Karpas-422 (cell line): ENCODE data around the gene NR6A1. TPM values are rescaled to one million over a fixed set of nuclear protein-coding genes. Genes with fewer than 3 reads are reported as not detected.

ENCODE experiments used
- DNase-seq: peaks from one replicate; pipeline ENCODE4 v3.0.0-alpha.2; 2015
- H2AFZ ChIP-seq: fragments of 200-600 bp; sonication (generic); 2 replicates; pipeline ENCODE4 v1.6.1; 2014; ENCODE audit warnings: antibody characterized with exemption, low read length, mixed read lengths
- H3K27ac ChIP-seq: fragments of 200-600 bp; sonication (generic); 2 replicates; pipeline ENCODE4 v1.5.1; 2014; ENCODE audit warnings: mild to moderate bottlenecking, low read length, moderate library complexity
- H3K27me3 ChIP-seq: fragments of 200-600 bp; sonication (generic); 2 replicates; pipeline ENCODE4 v1.6.1; 2014; ENCODE audit warnings: low read length, mixed read lengths
- H3K36me3 ChIP-seq: fragments of 200-600 bp; sonication (generic); 2 replicates; pipeline ENCODE4 v1.6.1; 2014; ENCODE audit warnings: low read length, mixed read lengths; ENCODE audit not compliant: insufficient read depth
- H3K4me1 ChIP-seq: fragments of 200-600 bp; sonication (generic); 2 replicates; pipeline ENCODE4 v1.6.1; 2014; ENCODE audit warnings: mild to moderate bottlenecking, low read length, mixed read lengths
- H3K4me2 ChIP-seq: fragments of 200-600 bp; sonication (generic); 2 replicates; pipeline ENCODE4 v1.6.1; 2014; ENCODE audit warnings: low read length, low read depth, mild to moderate bottlenecking; ENCODE audit not compliant: poor library complexity, severe bottlenecking
- H3K4me3 ChIP-seq: fragments of 200-600 bp; sonication (generic); 2 replicates; pipeline ENCODE4 v1.5.1; 2014; ENCODE audit warnings: mild to moderate bottlenecking, antibody characterized with exemption, low read length, mixed read lengths
- H3K79me2 ChIP-seq: fragments of 200-600 bp; sonication (generic); 2 replicates; pipeline ENCODE4 v1.6.1; 2014; ENCODE audit warnings: mild to moderate bottlenecking, low read length, mixed read lengths
- H3K9ac ChIP-seq: fragments of 200-600 bp; sonication (generic); 2 replicates; pipeline ENCODE4 v1.6.0; 2014; ENCODE audit warnings: low read length
- H3K9me2 ChIP-seq: fragments of 200-600 bp; sonication (generic), shearing (Covaris generic); replicated peaks from 2 replicates; pipeline ENCODE4 v1.6.0; 2014; ENCODE audit warnings: mild to moderate bottlenecking, low read length, moderate library complexity; ENCODE audit not compliant: insufficient read depth
- H3K9me3 ChIP-seq: fragments of 300-700, 200-600 bp; sonication (generic); 2 replicates; pipeline ENCODE4 v1.6.1; 2014; ENCODE audit warnings: low read length, mixed read lengths
- H4K20me1 ChIP-seq: fragments of 200-600 bp; sonication (generic); 2 replicates; pipeline ENCODE4 v1.6.1; 2014; ENCODE audit warnings: mild to moderate bottlenecking, antibody characterized with exemption, low read length, low read depth; ENCODE audit not compliant: insufficient read depth
- total RNA-seq: library from RNA; depleted of rRNA; stranded (reverse); fragments of >200 nt; shearing (Covaris generic); gene quantifications from 2 replicates; pipeline ENCODE4 v1.2.3, GENCODE V29; 2014; ENCODE audit warnings: low replicate concordance

The NR6A1 gene
- total RNA-seq, 1 experiment from 2014 or later: 3.1 TPM

DNA sequence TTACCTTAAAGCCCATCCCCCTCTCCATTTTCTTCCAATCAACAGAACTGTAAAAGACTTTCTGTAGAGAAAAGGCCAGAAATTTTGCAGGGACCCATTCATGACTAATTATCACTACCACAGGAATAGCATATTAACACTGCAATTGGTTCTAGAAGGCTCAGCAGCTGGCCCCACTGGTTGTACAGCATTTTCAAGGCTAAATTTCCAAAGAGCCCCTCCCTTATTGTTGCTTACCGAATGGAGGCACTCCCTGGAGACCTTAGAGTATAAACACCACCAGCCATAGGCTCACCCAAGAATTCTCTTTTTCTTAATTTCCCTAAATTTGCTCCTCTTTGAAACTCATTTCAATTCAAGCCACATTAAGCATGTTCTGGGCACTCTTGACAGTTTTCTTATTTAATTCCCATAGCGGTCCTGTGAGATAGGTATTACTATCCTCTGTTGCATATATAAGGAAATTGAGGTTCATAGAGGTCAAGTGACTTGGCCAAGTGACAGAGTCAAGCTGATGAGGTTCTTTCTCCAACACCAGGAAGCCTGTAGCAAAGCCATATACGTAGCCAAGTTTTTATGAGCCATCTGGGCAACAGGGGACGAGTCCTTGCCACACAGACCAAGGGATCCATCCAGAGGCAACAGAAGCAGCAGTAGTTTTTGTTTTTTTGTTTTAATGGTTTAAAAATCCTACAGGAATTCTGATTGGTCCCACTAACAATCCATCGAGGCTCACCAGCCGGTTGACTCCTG is 180.0 kb downstream of the NR6A1 start:
- no peak overlapping the region for H3K4me3 ChIP-seq
- DNase-seq: no peak
- no peak overlapping the region for H2AFZ ChIP-seq
- no peaks in the 10 kb centered on the region for H3K27me3 ChIP-seq
- no peak overlapping the region for H3K9ac ChIP-seq
- H3K4me1 ChIP-seq: no peaks in the 10 kb centered on the region
- H3K79me2 ChIP-seq: no peaks in the 10 kb centered on the region
- H3K9me2 ChIP-seq: no peaks in the 10 kb centered on the region
- H3K9me3 ChIP-seq: no peaks in the 10 kb centered on the region
- H3K27ac ChIP-seq: no peak overlapping the region
- no peaks in the 10 kb centered on the region for H3K36me3 ChIP-seq
- no peak overlapping the region for H3K4me2 ChIP-seq
- H4K20me1 ChIP-seq: 0 out of 2 replicates have a peak, but pooled peaks cover 6% of the 10 kb centered on the region

DNA sequence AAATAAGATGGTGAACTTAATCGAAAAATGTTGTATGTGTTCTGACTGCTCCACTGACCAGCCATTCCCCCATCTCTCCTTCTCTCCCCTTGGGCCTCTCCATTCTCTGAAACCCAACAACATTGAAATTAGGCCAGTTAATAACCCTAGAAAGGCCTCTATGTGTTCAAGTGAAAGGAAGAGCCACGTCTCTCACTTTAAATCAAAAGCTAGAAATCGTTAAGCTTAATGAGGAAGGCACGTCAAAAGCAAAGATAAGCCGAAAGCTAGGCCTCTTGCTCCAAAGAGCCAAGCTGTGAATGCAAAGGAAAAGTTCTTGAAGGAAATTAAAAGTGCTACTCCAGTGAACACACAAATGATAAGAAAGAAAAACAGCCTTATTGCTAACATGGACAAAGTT is 186.5 kb downstream of the NR6A1 start:
- Histone ChIP-seq H3K4me1 (no peaks in the 10 kb centered on the region), H3K9me3 (no peaks in the 10 kb centered on the region), H2AFZ (no peak overlapping the region), H3K79me2 (no peaks in the 10 kb centered on the region), H3K4me3 (no peak overlapping the region), H3K27ac (no peak overlapping the region), H4K20me1 (no peaks in the 10 kb centered on the region), H3K36me3 (no peaks in the 10 kb centered on the region), H3K27me3 (no peaks in the 10 kb centered on the region), H3K4me2 (no peak overlapping the region), H3K9me2 (no peaks in the 10 kb centered on the region), H3K9ac (no peak overlapping the region)
- no peak for DNase-seq

DNA sequence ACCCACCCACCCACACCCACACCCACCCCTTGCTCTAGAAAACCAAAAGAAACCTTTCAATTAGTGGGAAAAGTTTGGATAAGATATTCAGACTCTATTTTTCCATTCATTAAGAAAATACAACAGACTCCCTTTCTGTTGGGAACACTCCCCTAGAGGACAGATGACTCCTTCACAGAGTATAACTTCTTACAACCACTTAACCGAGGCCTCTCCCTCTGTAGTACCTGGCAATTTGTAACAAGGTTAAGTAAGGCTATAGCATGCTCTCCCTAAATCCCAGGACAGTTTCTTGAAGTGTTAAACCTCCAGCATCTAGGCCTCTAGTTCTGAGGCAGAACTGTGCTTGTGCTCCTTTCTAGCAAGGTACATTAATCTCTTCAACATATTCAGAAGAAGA is 188.0 kb downstream of the NR6A1 start:
- Histone ChIP-seq H3K4me2 (no peak overlapping the region), H3K27me3 (no peaks in the 10 kb centered on the region), H3K79me2 (no peaks in the 10 kb centered on the region), H3K4me3 (no peak overlapping the region), H2AFZ (no peak overlapping the region), H3K9ac (no peak overlapping the region), H3K9me3 (no peaks in the 10 kb centered on the region), H3K4me1 (no peaks in the 10 kb centered on the region; the same call in 1 of the 2 replicates), H3K36me3 (no peaks in the 10 kb centered on the region), H3K9me2 (no peaks in the 10 kb centered on the region), H4K20me1 (peaks cover under 1% of the 10 kb centered on the region; the same call in 1 of the 2 replicates), H3K27ac (no peak overlapping the region)
- no peak for DNase-seq

DNA sequence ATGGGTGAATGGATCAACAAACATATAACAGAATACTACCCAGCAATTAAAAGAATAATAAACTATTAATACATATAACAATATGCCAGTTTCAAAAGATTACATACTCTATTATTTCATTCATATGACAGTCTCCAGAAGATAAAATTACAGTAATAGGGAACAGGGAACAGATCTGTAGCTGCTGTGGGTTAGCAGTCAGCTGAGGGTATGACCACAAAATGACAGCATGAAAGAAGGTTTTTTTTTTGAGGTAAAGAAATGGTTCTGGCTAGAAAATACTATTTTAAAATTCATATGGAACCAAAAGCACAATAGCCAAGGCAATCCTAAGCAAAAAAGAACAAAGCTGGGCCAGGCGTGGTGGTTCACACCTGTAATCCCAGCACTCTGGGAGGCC is 190.9 kb downstream of the NR6A1 start:
- H4K20me1 ChIP-seq: peaks cover 8% of the 10 kb centered on the region; the same call in 1 of the 2 replicates
- peaks cover 10% of the 10 kb centered on the region for H3K4me1 ChIP-seq
- no peaks in the 10 kb centered on the region for H3K27me3 ChIP-seq
- no peak overlapping the region for H3K9ac ChIP-seq
- no peaks in the 10 kb centered on the region for H3K9me2 ChIP-seq
- no peak overlapping the region for H3K4me2 ChIP-seq
- H3K4me3 ChIP-seq: no peak overlapping the region
- H3K79me2 ChIP-seq: no peaks in the 10 kb centered on the region
- H3K27ac ChIP-seq: no peak overlapping the region
- H2AFZ ChIP-seq: no peak overlapping the region
- no peak for DNase-seq
- no peaks in the 10 kb centered on the region for H3K9me3 ChIP-seq
- H3K36me3 ChIP-seq: no peaks in the 10 kb centered on the region

DNA sequence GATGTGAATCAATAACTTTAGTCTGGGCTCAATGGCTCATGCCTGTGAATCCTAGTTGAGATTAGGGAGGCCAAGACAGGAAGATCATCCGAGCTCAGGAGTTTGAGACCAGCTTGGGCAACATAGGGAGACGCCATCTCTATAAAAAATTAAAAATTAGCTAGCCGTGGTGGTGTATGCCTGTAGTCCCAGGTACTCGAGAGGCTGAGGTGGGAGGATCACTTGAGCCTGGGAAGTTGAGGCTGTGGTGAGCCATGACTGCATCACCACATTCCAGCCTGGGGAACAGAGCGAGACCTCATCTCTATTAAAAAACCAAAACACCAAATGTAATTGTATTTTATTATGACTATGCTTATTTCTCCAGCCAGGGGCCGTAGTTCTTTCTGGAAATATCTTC is 194.4 kb downstream of the NR6A1 start:
- peaks cover 10% of the 10 kb centered on the region for H3K4me1 ChIP-seq
- no peak overlapping the region for H3K4me2 ChIP-seq
- no peaks in the 10 kb centered on the region for H3K36me3 ChIP-seq
- H3K4me3 ChIP-seq: no peak overlapping the region
- H3K27ac ChIP-seq: no peak overlapping the region
- H2AFZ ChIP-seq: no peak overlapping the region
- H3K9ac ChIP-seq: no peak overlapping the region
- no peak for DNase-seq
- H3K27me3 ChIP-seq: no peaks in the 10 kb centered on the region
- no peaks in the 10 kb centered on the region for H3K9me3 ChIP-seq
- no peaks in the 10 kb centered on the region for H3K79me2 ChIP-seq
- peaks cover 11% of the 10 kb centered on the region; the same call in 1 of the 2 replicates for H4K20me1 ChIP-seq
- H3K9me2 ChIP-seq: no peaks in the 10 kb centered on the region

DNA sequence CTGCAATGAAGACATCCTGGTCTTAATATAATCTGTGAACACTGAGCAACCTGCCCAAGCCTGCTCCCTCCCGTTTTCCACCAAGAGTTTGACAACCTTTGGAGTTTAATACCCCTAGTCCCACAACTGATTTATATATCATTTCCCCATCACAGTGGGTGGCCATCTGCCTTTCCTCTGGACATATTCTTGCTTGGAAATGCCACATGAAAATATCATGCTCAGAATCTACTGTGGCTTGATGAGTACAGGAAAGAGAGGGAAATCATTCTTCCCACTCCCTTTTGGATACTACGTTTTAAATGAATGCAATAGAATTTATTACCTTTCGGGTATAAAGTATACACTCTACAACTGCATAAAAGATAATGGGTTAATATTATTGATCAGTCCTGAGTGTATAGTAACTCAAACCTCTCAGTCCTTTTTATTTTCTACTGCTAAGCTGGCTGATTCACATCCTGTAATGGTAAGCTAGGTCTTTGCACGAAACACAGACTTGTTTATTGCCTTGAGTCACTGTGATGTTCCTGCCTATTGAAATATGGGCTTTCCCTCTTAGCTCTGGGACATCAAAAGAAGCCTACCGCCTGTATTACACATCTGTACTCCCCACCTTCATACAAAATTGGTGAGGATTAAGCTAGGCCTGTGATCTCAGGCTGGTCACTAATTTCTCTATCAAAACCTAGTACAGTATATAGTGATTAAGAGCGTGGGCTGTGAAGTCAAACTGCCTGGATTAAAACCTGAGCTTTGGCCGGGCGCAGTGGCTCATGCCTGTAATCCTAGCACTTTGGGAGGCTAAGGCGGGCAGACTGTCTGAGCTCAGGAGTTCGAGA is 196.4 kb downstream of the NR6A1 start:
- no peaks in the 10 kb centered on the region for H3K79me2 ChIP-seq
- no peaks in the 10 kb centered on the region for H3K9me2 ChIP-seq
- DNase-seq: no peak
- H4K20me1 ChIP-seq: peaks cover 20% of the 10 kb centered on the region
- H3K9me3 ChIP-seq: no peaks in the 10 kb centered on the region
- no peaks in the 10 kb centered on the region for H3K27me3 ChIP-seq
- H3K9ac ChIP-seq: no peak overlapping the region
- H3K36me3 ChIP-seq: no peaks in the 10 kb centered on the region
- H3K4me1 ChIP-seq: peaks cover 10% of the 10 kb centered on the region
- no peak overlapping the region for H3K4me2 ChIP-seq
- H2AFZ ChIP-seq: no peak overlapping the region
- no peak overlapping the region for H3K27ac ChIP-seq
- H3K4me3 ChIP-seq: no peak overlapping the region

DNA sequence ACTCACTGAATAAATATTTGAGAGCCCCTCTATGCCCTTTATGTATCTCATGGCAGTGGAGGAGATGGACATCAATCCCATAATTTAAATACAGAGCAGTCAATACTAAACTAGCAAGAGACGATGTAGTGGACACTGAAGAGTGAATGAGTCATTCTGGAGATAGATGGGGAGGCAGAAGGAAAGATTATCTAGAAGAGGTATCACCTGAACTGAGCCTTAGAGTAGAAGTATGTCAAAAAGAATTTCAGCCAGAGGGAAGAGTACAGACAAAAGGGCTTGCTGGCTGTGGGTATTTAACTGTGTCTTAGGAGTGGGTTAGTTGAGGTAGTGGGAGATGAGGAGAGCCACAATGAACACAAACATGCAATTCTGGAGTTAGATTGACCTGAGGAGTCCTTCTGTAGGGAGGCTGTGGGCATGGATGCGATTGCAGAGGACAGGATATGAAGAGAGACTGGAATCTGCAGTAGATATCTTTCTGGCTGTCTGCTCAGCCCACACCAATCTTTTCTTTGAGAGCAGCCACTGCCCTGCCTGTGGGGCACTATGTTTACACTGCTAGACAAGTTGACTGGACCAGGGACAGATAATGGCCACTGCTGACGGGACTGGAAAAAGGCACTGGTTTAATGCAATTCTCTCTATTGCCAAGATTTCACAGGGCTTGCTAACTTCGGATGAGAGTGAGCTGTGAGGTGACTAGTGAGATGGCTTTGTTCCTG is 200.0 kb downstream of the NR6A1 start:
- H3K9me3 ChIP-seq: no peaks in the 10 kb centered on the region
- no peaks in the 10 kb centered on the region for H3K27me3 ChIP-seq
- no peak overlapping the region for H3K9ac ChIP-seq
- no peak overlapping the region for H3K4me3 ChIP-seq
- H2AFZ ChIP-seq: no peak overlapping the region
- no peaks in the 10 kb centered on the region for H3K4me1 ChIP-seq
- no peak overlapping the region for H3K4me2 ChIP-seq
- no peaks in the 10 kb centered on the region for H3K79me2 ChIP-seq
- DNase-seq: no peak
- H3K27ac ChIP-seq: no peak overlapping the region
- H4K20me1 ChIP-seq: peaks cover 19% of the 10 kb centered on the region; the same call in 1 of the 2 replicates
- H3K9me2 ChIP-seq: no peaks in the 10 kb centered on the region
- no peaks in the 10 kb centered on the region for H3K36me3 ChIP-seq

DNA sequence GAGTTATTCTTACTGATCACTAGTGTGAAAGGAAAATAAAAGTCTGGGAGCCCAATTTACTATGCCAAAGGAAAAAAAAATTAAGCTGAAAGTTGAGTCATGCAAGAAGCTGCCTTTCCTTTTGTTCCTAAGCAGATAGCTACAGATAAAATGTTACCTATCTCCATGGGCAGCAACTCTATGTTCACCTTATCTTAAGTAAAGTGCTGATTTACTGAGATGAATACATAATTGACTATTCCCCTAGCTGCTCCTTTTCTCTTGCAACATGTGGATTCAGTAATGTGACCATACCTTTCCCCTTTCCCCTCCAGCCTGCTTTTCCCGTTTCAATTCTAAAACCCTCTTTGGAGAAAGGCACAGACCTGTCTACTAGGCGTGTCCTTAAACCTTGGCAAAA is 201.2 kb downstream of the NR6A1 start:
- H3K4me2 ChIP-seq: no peak overlapping the region

More for the DNA sequence above, 201.2 kb downstream of the NR6A1 start:
- Histone ChIP-seq H3K27me3 (no peaks in the 10 kb centered on the region), H3K36me3 (no peaks in the 10 kb centered on the region), H4K20me1 (peaks cover 15% of the 10 kb centered on the region; the same call in 1 of the 2 replicates), H3K4me1 (no peaks in the 10 kb centered on the region), H3K9me3 (no peaks in the 10 kb centered on the region), H3K9me2 (no peaks in the 10 kb centered on the region), H3K4me3 (no peak overlapping the region), H3K27ac (no peak overlapping the region), H3K79me2 (no peaks in the 10 kb centered on the region), H3K9ac (no peak overlapping the region), H2AFZ (no peak overlapping the region)
- DNase-seq: no peak
